Activated CD8-positive, alpha-beta T cell treated with anti-CD3 and anti-CD28 coated beads, Interleukin-2, amount 10 ng/mL, durations not matched to agents 7 days and 5 days (primary cell): Measurements from ENCODE around the gene ZNF544. TPM values are rescaled to one million over a fixed set of nuclear protein-coding genes. Genes with fewer than 3 reads are reported as not detected.
A peak's percentile ranks its signal among the peaks of the same experiment; 100 is the strongest.

Experiments used
- ATAC-seq: fragments of 150-1000 bp; cut with Tn5 transposase; one replicate; pipeline ENCODE4 v1.10.0; 2021; ENCODE audit warnings: moderate library complexity
- CTCF ChIA-PET: fragments of 350-600 bp; sonication (Branson Sonifier 250); formaldehyde crosslinking; loops from one replicate; lab custom pipeline; 2021; ENCODE audit warnings: antibody characterized with exemption; lab: Charles Lee
- POLR2A ChIA-PET: fragments of 350-600 bp; sonication (Branson Sonifier 250); formaldehyde crosslinking; loops from one replicate; lab custom pipeline; 2021; ENCODE audit warnings: antibody characterized with exemption; lab: Charles Lee
- DNase-seq: peaks from one replicate; pipeline ENCODE4 v3.0.0-alpha.2; 2020
- H3K27ac Mint-ChIP-seq: one replicate; pipeline ENCODE4 v1.8.0; 2021; ENCODE audit warnings: mild to moderate bottlenecking, mixed read lengths
- H3K27me3 Mint-ChIP-seq: one replicate; pipeline ENCODE4 v1.8.0; 2021; ENCODE audit warnings: low read depth, mixed read lengths
- H3K36me3 Mint-ChIP-seq: one replicate; pipeline ENCODE4 v1.8.0; 2021; ENCODE audit warnings: low read depth, mixed read lengths
- H3K4me1 Mint-ChIP-seq: one replicate; pipeline ENCODE4 v1.8.0; 2021; ENCODE audit warnings: low read depth, mixed read lengths
- H3K4me3 Mint-ChIP-seq: one replicate; pipeline ENCODE4 v1.8.0; 2021; ENCODE audit warnings: mild to moderate bottlenecking, mixed read lengths
- H3K9me3 Mint-ChIP-seq: one replicate; pipeline ENCODE4 v1.8.0; 2022; ENCODE audit warnings: mixed read lengths; ENCODE audit not compliant: insufficient read depth
- total RNA-seq, 2 experiments: library from RNA; stranded (reverse); gene quantifications; one replicate each; pipeline ENCODE4 v1.2.3, GENCODE V29; 2021

Gene ZNF544
- total RNA-seq, 2 experiments from 2014 or later: 48.1 to 56.2 TPM

GRCh38 chr19:58212336-58213074 is 16.2 kb upstream of the ZNF544 start:
- CTCF ChIA-PET: no interaction called here
- Mint-ChIP-seq H3K4me3 (no peak overlapping the region), H3K27ac (no peak overlapping the region), H3K9me3 (peaks cover 73% of the 10 kb centered on the region), H3K4me1 (no peaks in the 10 kb centered on the region), H3K36me3 (peaks cover 78% of the 10 kb centered on the region), H3K27me3 (no peaks in the 10 kb centered on the region)
- no peak for DNase-seq
- POLR2A ChIA-PET: no interaction called here
- no peak for ATAC-seq

- peaks cover 76% of the 10 kb centered on the region for H3K36me3 Mint-ChIP-seq
- DNase-seq: no peak
- CTCF ChIA-PET: no interaction called here
- H3K27me3 Mint-ChIP-seq: no peaks in the 10 kb centered on the region
- H3K4me3 Mint-ChIP-seq: no peak overlapping the region
- no peaks in the 10 kb centered on the region for H3K4me1 Mint-ChIP-seq
- peaks cover 73% of the 10 kb centered on the region for H3K9me3 Mint-ChIP-seq
- POLR2A ChIA-PET: no interaction called here
- no peak overlapping the region for H3K27ac Mint-ChIP-seq
- no peak for ATAC-seq
These were observed 15.7 kb upstream of the ZNF544 start for GRCh38 chr19:58213075-58213369.

GRCh38 chr19:58217069-58217481 is 11.6 kb upstream of the ZNF544 start:
- ATAC-seq (no peak), DNase-seq (no peak)
- Mint-ChIP-seq H3K36me3 (peaks cover 36% of the 10 kb centered on the region), H3K4me1 (no peaks in the 10 kb centered on the region), H3K9me3 (peaks cover 50% of the 10 kb centered on the region), H3K27ac (no peak overlapping the region), H3K27me3 (no peaks in the 10 kb centered on the region), H3K4me3 (no peak overlapping the region)
- ChIA-PET CTCF (no interaction called here), POLR2A (no interaction called here)

GRCh38 chr19:58217607-58218391 is 10.9 kb upstream of the ZNF544 start:
- Mint-ChIP-seq H3K27ac (no peak overlapping the region), H3K4me1 (no peaks in the 10 kb centered on the region), H3K9me3 (peaks cover 43% of the 10 kb centered on the region), H3K4me3 (no peak overlapping the region), H3K27me3 (no peaks in the 10 kb centered on the region), H3K36me3 (peaks cover 28% of the 10 kb centered on the region)
- DNase-seq (no peak), ATAC-seq (no peak)
- ChIA-PET POLR2A (interaction anchor here (1.3 kb wide), 1 partner anchor 10 kb away, joined by 4 read pairs; no protein-coding TSS in a partner anchor), CTCF (interaction anchor here (1.4 kb wide), 1 partner anchor 361 kb away, joined by 5 read pairs; no protein-coding TSS in a partner anchor)

- Mint-ChIP-seq H3K4me1 (no peaks in the 10 kb centered on the region), H3K9me3 (peaks cover 36% of the 10 kb centered on the region), H3K36me3 (peaks cover 17% of the 10 kb centered on the region), H3K27ac (no peak overlapping the region), H3K27me3 (no peaks in the 10 kb centered on the region), H3K4me3 (no peak overlapping the region)
- peak; percentile 65 for ATAC-seq
- CTCF ChIA-PET: interaction anchor here (0.7 to 1.4 kb wide), 2 partner anchors 301 to 360 kb away, joined by 3 to 5 read pairs; partner anchors contain the start of gene ZBTB45
- POLR2A ChIA-PET: interaction anchor here (0.6 to 1.3 kb wide), 2 partner anchors 9 to 61 kb away, joined by 4 to 7 read pairs; no protein-coding TSS in a partner anchor
- peak; percentile 51 for DNase-seq
These were observed 9.8 kb upstream of the ZNF544 start for GRCh38 chr19:58218899-58219298.

GRCh38 chr19:58227964-58228584 is 640 bp upstream of the ZNF544 start:
- Mint-ChIP-seq H3K27ac (peak overlapping the region; percentile 94), H3K4me3 (peak overlapping the region; percentile 95), H3K36me3 (peaks cover 50% of the 10 kb centered on the region), H3K27me3 (no peaks in the 10 kb centered on the region), H3K4me1 (peaks cover 30% of the 10 kb centered on the region), H3K9me3 (peaks cover 29% of the 10 kb centered on the region)
- ChIA-PET CTCF (interaction anchor here (0.6 to 2.3 kb wide), 4 partner anchors 50 to 344 kb away, joined by 3 to 6 read pairs (median 3); partner anchors contain the start of genes ZNF8 and ZSCAN22), POLR2A (interaction anchor here (0.8 to 1.2 kb wide), 5 partner anchors 10 to 624 kb away, joined by 3 to 4 read pairs (median 3); partner anchors contain the start of gene ZNF274)
- ATAC-seq (no peak), DNase-seq (no peak)

- Mint-ChIP-seq H3K36me3 (peaks cover 61% of the 10 kb centered on the region), H3K27ac (peak overlapping the region; percentile 94), H3K4me1 (peaks cover 30% of the 10 kb centered on the region), H3K4me3 (peak overlapping the region; percentile 95), H3K9me3 (peaks cover 32% of the 10 kb centered on the region), H3K27me3 (no peaks in the 10 kb centered on the region)
- DNase-seq (peak; percentile 31), ATAC-seq (peak; percentile 29)
- ChIA-PET POLR2A (no interaction called here), CTCF (interaction anchor here (1.7 to 2.3 kb wide), 2 partner anchors 49 to 97 kb away, joined by 3 to 6 read pairs; partner anchors contain the start of genes ZNF8 and ZSCAN22)
These were observed 533 bp downstream of the ZNF544 start for GRCh38 chr19:58229255-58229639.

- no peak overlapping the region for H3K27ac Mint-ChIP-seq
- ATAC-seq (no peak), DNase-seq (no peak)
- POLR2A ChIA-PET: no interaction called here
- H3K4me3 Mint-ChIP-seq: no peak overlapping the region
- CTCF ChIA-PET: no interaction called here
- no peaks in the 10 kb centered on the region for H3K27me3 Mint-ChIP-seq
- no peaks in the 10 kb centered on the region for H3K4me1 Mint-ChIP-seq
- peaks cover 32% of the 10 kb centered on the region for H3K9me3 Mint-ChIP-seq
- peaks cover 96% of the 10 kb centered on the region for H3K36me3 Mint-ChIP-seq
These were observed 8.6 kb downstream of the ZNF544 start for GRCh38 chr19:58237324-58237723.

GRCh38 chr19:58243351-58243750 is 14.6 kb downstream of the ZNF544 start:
- ATAC-seq: no peak
- DNase-seq: no peak
- no peak overlapping the region for H3K27ac Mint-ChIP-seq
- peaks cover 100% of the 10 kb centered on the region for H3K36me3 Mint-ChIP-seq
- POLR2A ChIA-PET: no interaction called here
- H3K4me3 Mint-ChIP-seq: no peak overlapping the region
- H3K27me3 Mint-ChIP-seq: no peaks in the 10 kb centered on the region
- peaks cover 45% of the 10 kb centered on the region for H3K9me3 Mint-ChIP-seq
- no peaks in the 10 kb centered on the region for H3K4me1 Mint-ChIP-seq
- CTCF ChIA-PET: no interaction called here

- DNase-seq: no peak
- Mint-ChIP-seq H3K4me3 (no peak overlapping the region), H3K4me1 (no peaks in the 10 kb centered on the region), H3K36me3 (peaks cover 99% of the 10 kb centered on the region), H3K27me3 (no peaks in the 10 kb centered on the region), H3K27ac (no peak overlapping the region), H3K9me3 (peaks cover 62% of the 10 kb centered on the region)
- no peak for ATAC-seq
- POLR2A ChIA-PET: no interaction called here
- CTCF ChIA-PET: no interaction called here
These were observed 20.2 kb downstream of the ZNF544 start for GRCh38 chr19:58248886-58249285.

- peaks cover 57% of the 10 kb centered on the region for H3K9me3 Mint-ChIP-seq
These were observed 23.5 kb downstream of the ZNF544 start for GRCh38 chr19:58252102-58252685.

More at GRCh38 chr19:58252102-58252685, 23.5 kb downstream of the ZNF544 start:
- H3K27me3 Mint-ChIP-seq: no peaks in the 10 kb centered on the region
- H3K4me3 Mint-ChIP-seq: no peak overlapping the region
- no peak overlapping the region for H3K27ac Mint-ChIP-seq
- ATAC-seq (no peak), DNase-seq (no peak)
- ChIA-PET CTCF (no interaction called here), POLR2A (no interaction called here)
- no peaks in the 10 kb centered on the region for H3K4me1 Mint-ChIP-seq
- H3K36me3 Mint-ChIP-seq: peaks cover 98% of the 10 kb centered on the region
